Measurements from ENCODE around the gene ABCC9.
"Not testable (repeated sequence)": the region's sequence is repeated elsewhere in the genome, so short reads cannot be mapped to it uniquely, and the experiment has no call there.

ABCC9 gene

GRCh38 chr12:21929972-21930371 lies 11.3 kb downstream of the ABCC9 start:
- not testable (repeated sequence) for DNase-seq

GRCh38 chr12:21925296-21925913 lies 15.8 kb downstream of the ABCC9 start:
- DNase-seq, result no peak

GRCh38 chr12:21921436-21921835 lies 19.8 kb downstream of the ABCC9 start:
- DNase-seq, result no peak

GRCh38 chr12:21918456-21918855 lies 22.8 kb downstream of the ABCC9 start:
- no peak for DNase-seq

- no peak for DNase-seq
Measured at GRCh38 chr12:21913823-21914222, 27.4 kb downstream of the ABCC9 start.

- no peak for DNase-seq
Measured at GRCh38 chr12:21912318-21912717, 28.9 kb downstream of the ABCC9 start.

GRCh38 chr12:21911832-21912231 lies 29.4 kb downstream of the ABCC9 start:
- DNase-seq, result no peak

GRCh38 chr12:21910657-21911056 lies 30.6 kb downstream of the ABCC9 start:
- no peak for DNase-seq

GRCh38 chr12:21907948-21908837 lies 33.0 kb downstream of the ABCC9 start:
- no peak for DNase-seq

- DNase-seq, result no peak
Measured at GRCh38 chr12:21906919-21907493, 34.2 kb downstream of the ABCC9 start.

GRCh38 chr12:21899532-21899931 lies 41.7 kb downstream of the ABCC9 start:
- DNase-seq, result not testable (repeated sequence)

GRCh38 chr12:21895651-21896050 lies 45.6 kb downstream of the ABCC9 start:
- DNase-seq, result no peak

GRCh38 chr12:21894792-21895595 lies 46.2 kb downstream of the ABCC9 start:
- no peak for DNase-seq

GRCh38 chr12:21893924-21894323 lies 47.3 kb downstream of the ABCC9 start:
- no peak for DNase-seq

- no peak for DNase-seq
Measured at GRCh38 chr12:21892341-21892740, 48.9 kb downstream of the ABCC9 start.

- DNase-seq, result no peak
Measured at GRCh38 chr12:21891751-21892217, 49.4 kb downstream of the ABCC9 start.

GRCh38 chr12:21888276-21888863 lies 52.9 kb downstream of the ABCC9 start:
- DNase-seq, result no peak

GRCh38 chr12:21884936-21885335 lies 56.3 kb downstream of the ABCC9 start:
- DNase-seq, result no peak

- DNase-seq, result no peak
Measured at GRCh38 chr12:21882635-21883034, 58.6 kb downstream of the ABCC9 start.

- no peak for DNase-seq
Measured at GRCh38 chr12:21881965-21882364, 59.3 kb downstream of the ABCC9 start.

- no peak for DNase-seq
Measured at GRCh38 chr12:21879312-21879711, 61.9 kb downstream of the ABCC9 start.

GRCh38 chr12:21877293-21877982 lies 63.8 kb downstream of the ABCC9 start:
- no peak for DNase-seq

All from stimulated activated CD4-positive, alpha-beta T cell treated with anti-CD3 and anti-CD28 coated beads, Interleukin-4, amount 100 ng/mL, for 1 hour (primary cell).